ENCODE measurements around the gene NRG4. TPM values are rescaled to one million over a fixed set of nuclear protein-coding genes. Genes with fewer than 3 reads are reported as not detected.

Gene NRG4
- total RNA-seq, 2 donors from 2014 or later: 0.51 to 0.95 TPM

- Mint-ChIP-seq H3K27ac (no peak overlapping the region), H3K4me1 (peaks cover 16% of the 10 kb centered on the region), H3K4me3 (peak overlapping the region; percentile 88), H3K9me3 (peaks cover 3% of the 10 kb centered on the region), H3K27me3 (ENCODE audit: insufficient read depth) (no peaks in the 10 kb centered on the region), H3K36me3 (ENCODE audit: low read depth) (peaks cover 33% of the 10 kb centered on the region)
- peaks cover 65% of the 10 kb centered on the region for H3K36me3 ChIP-seq (ENCODE audit: control insufficient read depth, insufficient read depth, low read length)
- H3K27me3 ChIP-seq (ENCODE audit: control insufficient read depth, insufficient read depth, low read length, poor library complexity, severe bottlenecking): no peaks in the 10 kb centered on the region
- no peak for TF ChIP-seq CTCF (conservative IDR thresholded peaks at IDR 0.05)
- 91 to 95% methylated on average over 4 to 5 of the region's 5 CpGs for WGBS, 2 experiments (ENCODE audit: insufficient coverage in 1 of 2, insufficient read length in 1 of 2)
- H3K4me3 ChIP-seq (ENCODE audit: low read length): peak overlapping the region; percentile 95
- no peak overlapping the region for H3K27ac ChIP-seq (ENCODE audit: low read depth, low read length)
- peaks cover 9% of the 10 kb centered on the region for H3K9me3 ChIP-seq (ENCODE audit: control insufficient read depth, low read length)
- no peak overlapping the region for H3K9ac ChIP-seq (ENCODE audit: extremely low read depth, low read length, poor library complexity, severe bottlenecking)
- no peak for DNase-seq
- H3K4me1 ChIP-seq (ENCODE audit: control insufficient read depth, insufficient read depth, low read length): peaks cover 7% of the 10 kb centered on the region
Measured at GRCh38 chr15:75905231-75905630, 107.0 kb downstream of the NRG4 start.

GRCh38 chr15:75903331-75904239 is 108.6 kb downstream of the NRG4 start, which contains the start of gene FBXO22:
TSS of gene FBXO22 (plus strand) at chr15:75903878. CDS start at chr15:75903964, 86 bp downstream.
- peaks cover 16% of the 10 kb centered on the region for H3K4me1 Mint-ChIP-seq
- DNase-seq: peak; percentile 97
- peaks cover 7% of the 10 kb centered on the region for H3K4me1 ChIP-seq (ENCODE audit: control insufficient read depth, insufficient read depth, low read length)
- peak within 1 kb of the TSS; percentile 95 for H3K4me3 ChIP-seq (ENCODE audit: low read length)
- TF ChIP-seq CTCF (conservative IDR thresholded peaks at IDR 0.05): no peak
- H3K4me3 Mint-ChIP-seq: peak within 1 kb of the TSS; percentile 88
- H3K9ac ChIP-seq (ENCODE audit: extremely low read depth, low read length, poor library complexity, severe bottlenecking): peak within 1 kb of the TSS; percentile 95
- H3K27me3 Mint-ChIP-seq (ENCODE audit: insufficient read depth): no peaks in the 10 kb centered on the region
- no peaks in the 10 kb centered on the region for H3K27me3 ChIP-seq (ENCODE audit: control insufficient read depth, insufficient read depth, low read length, poor library complexity, severe bottlenecking)
- no peaks in the 10 kb centered on the region for H3K9me3 ChIP-seq (ENCODE audit: control insufficient read depth, low read length)
- peak within 1 kb of the TSS; percentile 86 for H3K27ac ChIP-seq (ENCODE audit: low read depth, low read length)
- 4 to 20% methylated on average over 11 to 63 of the region's 63 CpGs for WGBS, 2 experiments (ENCODE audit: insufficient coverage in 1 of 2, insufficient read length in 1 of 2)
- peaks cover 60% of the 10 kb centered on the region for H3K36me3 ChIP-seq (ENCODE audit: control insufficient read depth, insufficient read depth, low read length)
- peaks cover 18% of the 10 kb centered on the region for H3K36me3 Mint-ChIP-seq (ENCODE audit: low read depth)
- H3K27ac Mint-ChIP-seq: peak within 1 kb of the TSS; percentile 99
- no peaks in the 10 kb centered on the region for H3K9me3 Mint-ChIP-seq

GRCh38 chr15:75902129-75902557 is 110.1 kb downstream of the NRG4 start:
- Mint-ChIP-seq H3K36me3 (ENCODE audit: low read depth) (peaks cover 22% of the 10 kb centered on the region), H3K4me3 (peak overlapping the region; percentile 88), H3K4me1 (peaks cover 16% of the 10 kb centered on the region), H3K9me3 (no peaks in the 10 kb centered on the region), H3K27me3 (ENCODE audit: insufficient read depth) (no peaks in the 10 kb centered on the region), H3K27ac (peak overlapping the region; percentile 95)
- no peaks in the 10 kb centered on the region for H3K9me3 ChIP-seq (ENCODE audit: control insufficient read depth, low read length)
- no peak overlapping the region for H3K27ac ChIP-seq (ENCODE audit: low read depth, low read length)
- H3K4me1 ChIP-seq (ENCODE audit: control insufficient read depth, insufficient read depth, low read length): peaks cover 7% of the 10 kb centered on the region
- peak; percentile 79 for DNase-seq
- 70 to 90% methylated on average over 2 to 8 of the region's 8 CpGs for WGBS, 2 experiments (ENCODE audit: insufficient coverage in 1 of 2, insufficient read length in 1 of 2)
- peak; percentile 28 for TF ChIP-seq CTCF (conservative IDR thresholded peaks at IDR 0.05)
- peaks cover 57% of the 10 kb centered on the region for H3K36me3 ChIP-seq (ENCODE audit: control insufficient read depth, insufficient read depth, low read length)
- H3K9ac ChIP-seq (ENCODE audit: extremely low read depth, low read length, poor library complexity, severe bottlenecking): no peak overlapping the region
- no peaks in the 10 kb centered on the region for H3K27me3 ChIP-seq (ENCODE audit: control insufficient read depth, insufficient read depth, low read length, poor library complexity, severe bottlenecking)
- H3K4me3 ChIP-seq (ENCODE audit: low read length): no peak overlapping the region

Data from endodermal cell (in vitro differentiated cells).